Measurements from ENCODE around the gene ZNF648. TPM values are rescaled to one million over a fixed set of nuclear protein-coding genes. Genes with fewer than 3 reads are reported as not detected.

Gene ZNF648
- polyA plus RNA-seq, 2 of the 4 experiments (the other 2 are of a cell fraction): not detected

DNA sequence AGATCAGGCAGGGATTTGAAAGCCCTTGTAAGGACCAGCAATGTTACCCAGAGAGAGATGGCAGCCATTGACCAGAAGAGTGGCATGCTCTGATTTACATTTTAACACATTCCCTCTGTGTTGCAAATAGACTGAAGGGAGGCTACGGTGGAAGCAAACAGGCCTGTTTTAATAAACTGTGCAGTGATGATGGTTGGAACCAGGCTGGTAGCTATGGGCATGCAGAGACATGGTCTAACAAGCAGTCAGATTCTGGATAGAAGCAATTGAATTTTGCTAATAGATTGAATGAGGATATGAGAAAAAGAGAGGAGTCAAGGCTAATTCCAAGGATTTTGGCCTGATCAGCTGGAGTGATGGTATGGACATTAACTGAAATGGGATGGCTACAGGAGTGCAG, 32.3 kb upstream of the ZNF648 start:
- DNase-seq (ENCODE audit: low read depth in 1 of 2, low spot score in 1 of 2) (no peak), FAIRE-seq (no peak), ATAC-seq (no peak)
- H3K4me1 ChIP-seq: no peaks in the 10 kb centered on the region
- WGBS (ENCODE audit: missing lambda C conversion rate): 64% methylated on average over 1 of the region's 1 CpG
- H3K27ac ChIP-seq: no peak overlapping the region
- no peak overlapping the region for H3K4me2 ChIP-seq
- no peak for TF ChIP-seq RARB (CRISPR knock-in tag; IDR thresholded peaks at IDR 0.05)
- TF ChIP-seq BHLHE40 (IDR thresholded peaks at IDR 0.05; ENCODE audit: low read depth, low read length): no peak
- no peak for TF ChIP-seq CEBPB (IDR thresholded peaks at IDR 0.05)
- TF ChIP-seq NFE2L2 (conservative IDR thresholded peaks at IDR 0.05; ENCODE audit: low read length): no peak
- TF ChIP-seq, protein P1, sequence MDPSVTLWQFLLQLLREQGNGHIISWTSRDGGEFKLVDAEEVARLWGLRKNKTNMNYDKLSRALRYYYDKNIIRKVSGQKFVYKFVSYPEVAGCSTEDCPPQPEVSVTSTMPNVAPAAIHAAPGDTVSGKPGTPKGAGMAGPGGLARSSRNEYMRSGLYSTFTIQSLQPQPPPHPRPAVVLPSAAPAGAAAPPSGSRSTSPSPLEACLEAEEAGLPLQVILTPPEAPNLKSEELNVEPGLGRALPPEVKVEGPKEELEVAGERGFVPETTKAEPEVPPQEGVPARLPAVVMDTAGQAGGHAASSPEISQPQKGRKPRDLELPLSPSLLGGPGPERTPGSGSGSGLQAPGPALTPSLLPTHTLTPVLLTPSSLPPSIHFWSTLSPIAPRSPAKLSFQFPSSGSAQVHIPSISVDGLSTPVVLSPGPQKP (IDR thresholded peaks at IDR 0.05; ENCODE audit: low read depth, low read length): no peak
- TF ChIP-seq JUN (IDR thresholded peaks at IDR 0.05): no peak
- no peak for TF ChIP-seq JUNB (IDR thresholded peaks at IDR 0.05)
- TF ChIP-seq RCOR1 (IDR thresholded peaks at IDR 0.05; ENCODE audit: low read depth, low read length): no peak
- no peak for TF ChIP-seq KDM5A (IDR thresholded peaks at IDR 0.05)
- no peak for TF ChIP-seq TFCP2L1 (CRISPR knock-in tag; IDR thresholded peaks at IDR 0.05)
- TF ChIP-seq RNF2 (IDR thresholded peaks at IDR 0.05; ENCODE audit: borderline replicate concordance, low read depth): no peak
- TF ChIP-seq FOSB (CRISPR knock-in tag; IDR thresholded peaks at IDR 0.05): no peak
- TF ChIP-seq EHMT2 (IDR thresholded peaks at IDR 0.05; ENCODE audit: low read depth): no peak
- TF ChIP-seq, protein P2, sequence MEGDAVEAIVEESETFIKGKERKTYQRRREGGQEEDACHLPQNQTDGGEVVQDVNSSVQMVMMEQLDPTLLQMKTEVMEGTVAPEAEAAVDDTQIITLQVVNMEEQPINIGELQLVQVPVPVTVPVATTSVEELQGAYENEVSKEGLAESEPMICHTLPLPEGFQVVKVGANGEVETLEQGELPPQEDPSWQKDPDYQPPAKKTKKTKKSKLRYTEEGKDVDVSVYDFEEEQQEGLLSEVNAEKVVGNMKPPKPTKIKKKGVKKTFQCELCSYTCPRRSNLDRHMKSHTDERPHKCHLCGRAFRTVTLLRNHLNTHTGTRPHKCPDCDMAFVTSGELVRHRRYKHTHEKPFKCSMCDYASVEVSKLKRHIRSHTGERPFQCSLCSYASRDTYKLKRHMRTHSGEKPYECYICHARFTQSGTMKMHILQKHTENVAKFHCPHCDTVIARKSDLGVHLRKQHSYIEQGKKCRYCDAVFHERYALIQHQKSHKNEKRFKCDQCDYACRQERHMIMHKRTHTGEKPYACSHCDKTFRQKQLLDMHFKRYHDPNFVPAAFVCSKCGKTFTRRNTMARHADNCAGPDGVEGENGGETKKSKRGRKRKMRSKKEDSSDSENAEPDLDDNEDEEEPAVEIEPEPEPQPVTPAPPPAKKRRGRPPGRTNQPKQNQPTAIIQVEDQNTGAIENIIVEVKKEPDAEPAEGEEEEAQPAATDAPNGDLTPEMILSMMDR (IDR thresholded peaks at IDR 0.05): no peak
- TF ChIP-seq, protein P3, sequence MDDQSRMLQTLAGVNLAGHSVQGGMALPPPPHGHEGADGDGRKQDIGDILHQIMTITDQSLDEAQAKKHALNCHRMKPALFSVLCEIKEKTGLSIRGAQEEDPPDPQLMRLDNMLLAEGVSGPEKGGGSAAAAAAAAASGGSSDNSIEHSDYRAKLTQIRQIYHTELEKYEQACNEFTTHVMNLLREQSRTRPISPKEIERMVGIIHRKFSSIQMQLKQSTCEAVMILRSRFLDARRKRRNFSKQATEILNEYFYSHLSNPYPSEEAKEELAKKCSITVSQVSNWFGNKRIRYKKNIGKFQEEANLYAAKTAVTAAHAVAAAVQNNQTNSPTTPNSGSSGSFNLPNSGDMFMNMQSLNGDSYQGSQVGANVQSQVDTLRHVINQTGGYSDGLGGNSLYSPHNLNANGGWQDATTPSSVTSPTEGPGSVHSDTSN (IDR thresholded peaks at IDR 0.05): no peak
- TF ChIP-seq, protein P4, sequence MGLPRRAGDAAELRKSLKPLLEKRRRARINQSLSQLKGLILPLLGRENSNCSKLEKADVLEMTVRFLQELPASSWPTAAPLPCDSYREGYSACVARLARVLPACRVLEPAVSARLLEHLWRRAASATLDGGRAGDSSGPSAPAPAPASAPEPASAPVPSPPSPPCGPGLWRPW (IDR thresholded peaks at IDR 0.05): no peak
- TF ChIP-seq HOXB13 (CRISPR knock-in tag; IDR thresholded peaks at IDR 0.05; ENCODE audit: low read depth): no peak
- no peaks in the 10 kb centered on the region for H3K9me3 ChIP-seq
- CTCF ChIA-PET: interaction anchor here (1.9 to 2.3 kb wide), 2 partner anchors 50 to 303 kb away, joined by 6 to 8 read pairs; no protein-coding TSS in a partner anchor
- no peak overlapping the region for H3K4me3 ChIP-seq
- POLR2A ChIA-PET: interaction anchor here (0.6 kb wide), 1 partner anchor 753 kb away, joined by 3 read pairs; no protein-coding TSS in a partner anchor

DNA sequence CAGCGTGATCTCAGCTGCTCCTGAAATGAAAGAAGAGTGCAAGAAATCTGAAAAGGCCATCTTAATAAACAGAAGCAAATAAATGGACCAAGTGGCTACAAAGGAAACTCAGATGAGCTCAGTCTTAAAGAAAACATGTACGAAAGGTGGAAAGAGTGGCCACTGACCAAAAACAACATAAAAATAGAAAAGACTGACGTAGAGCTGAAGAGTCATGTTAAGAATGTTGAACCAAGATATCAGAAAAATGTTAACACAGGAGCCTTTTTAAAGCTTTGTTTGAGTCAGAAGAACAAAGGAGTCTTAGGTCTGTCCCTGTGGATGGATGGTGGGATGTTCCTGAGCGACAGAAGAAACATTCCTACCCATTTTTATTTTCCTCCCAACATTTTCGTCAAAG, 30.8 kb upstream of the ZNF648 start:
- FAIRE-seq (no peak), ATAC-seq (no peak), DNase-seq (ENCODE audit: low read depth in 1 of 2, low spot score in 1 of 2) (no peak)
- POLR2A ChIA-PET: no interaction called here
- TF ChIP-seq NR3C1 (IDR thresholded peaks at IDR 0.05): no peak
- no peak for TF ChIP-seq MYC (IDR thresholded peaks at IDR 0.05; ENCODE audit: borderline replicate concordance, low read length)
- no peak for TF ChIP-seq CHD2 (IDR thresholded peaks at IDR 0.05; ENCODE audit: low read length, partially characterized antibody)
- TF ChIP-seq PHF8 (IDR thresholded peaks at IDR 0.05; ENCODE audit: borderline replicate concordance, low read depth): no peak
- TF ChIP-seq ZSCAN20 (CRISPR knock-in tag; IDR thresholded peaks at IDR 0.05): no peak
- TF ChIP-seq, protein P4 (IDR thresholded peaks at IDR 0.05): no peak
- TF ChIP-seq BHLHE40 (IDR thresholded peaks at IDR 0.05; ENCODE audit: low read depth, low read length): no peak
- TF ChIP-seq TP53 (CRISPR knock-in tag; IDR thresholded peaks at IDR 0.05): no peak
- TF ChIP-seq, protein P5, sequence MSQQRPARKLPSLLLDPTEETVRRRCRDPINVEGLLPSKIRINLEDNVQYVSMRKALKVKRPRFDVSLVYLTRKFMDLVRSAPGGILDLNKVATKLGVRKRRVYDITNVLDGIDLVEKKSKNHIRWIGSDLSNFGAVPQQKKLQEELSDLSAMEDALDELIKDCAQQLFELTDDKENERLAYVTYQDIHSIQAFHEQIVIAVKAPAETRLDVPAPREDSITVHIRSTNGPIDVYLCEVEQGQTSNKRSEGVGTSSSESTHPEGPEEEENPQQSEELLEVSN (IDR thresholded peaks at IDR 0.05; ENCODE audit: borderline replicate concordance, low read depth): no peak
- TF ChIP-seq JUN (IDR thresholded peaks at IDR 0.05): no peak
- TF ChIP-seq SMC3 (IDR thresholded peaks at IDR 0.05): no peak
- no peak for TF ChIP-seq JUNB (IDR thresholded peaks at IDR 0.05)
- no peak for TF ChIP-seq SREBF2 (IDR thresholded peaks at IDR 0.05)
- no peak for TF ChIP-seq EP300 (IDR thresholded peaks at IDR 0.05)
- TF ChIP-seq CBX8 (IDR thresholded peaks at IDR 0.05): no peak
- no peak for TF ChIP-seq CBX2 (IDR thresholded peaks at IDR 0.05; ENCODE audit: borderline replicate concordance, low read depth)
- H3K27ac ChIP-seq: no peak overlapping the region
- H3K4me1 ChIP-seq: no peaks in the 10 kb centered on the region
- H3K9me3 ChIP-seq: no peaks in the 10 kb centered on the region
- CTCF ChIA-PET: interaction anchor here (1.5 kb wide), 1 partner anchor 51 kb away, joined by 8 read pairs; no protein-coding TSS in a partner anchor
- no peak overlapping the region for H3K4me2 ChIP-seq
- no peak overlapping the region for H3K4me3 ChIP-seq
- WGBS (ENCODE audit: missing lambda C conversion rate): 36% methylated on average over 5 of the region's 5 CpGs
